ENCODE measurements around the gene SLC7A5.
"Not testable (repeated sequence)": the region's sequence is repeated elsewhere in the genome, so short reads cannot be mapped to it uniquely, and the experiment has no call there.

SLC7A5 gene

DNA sequence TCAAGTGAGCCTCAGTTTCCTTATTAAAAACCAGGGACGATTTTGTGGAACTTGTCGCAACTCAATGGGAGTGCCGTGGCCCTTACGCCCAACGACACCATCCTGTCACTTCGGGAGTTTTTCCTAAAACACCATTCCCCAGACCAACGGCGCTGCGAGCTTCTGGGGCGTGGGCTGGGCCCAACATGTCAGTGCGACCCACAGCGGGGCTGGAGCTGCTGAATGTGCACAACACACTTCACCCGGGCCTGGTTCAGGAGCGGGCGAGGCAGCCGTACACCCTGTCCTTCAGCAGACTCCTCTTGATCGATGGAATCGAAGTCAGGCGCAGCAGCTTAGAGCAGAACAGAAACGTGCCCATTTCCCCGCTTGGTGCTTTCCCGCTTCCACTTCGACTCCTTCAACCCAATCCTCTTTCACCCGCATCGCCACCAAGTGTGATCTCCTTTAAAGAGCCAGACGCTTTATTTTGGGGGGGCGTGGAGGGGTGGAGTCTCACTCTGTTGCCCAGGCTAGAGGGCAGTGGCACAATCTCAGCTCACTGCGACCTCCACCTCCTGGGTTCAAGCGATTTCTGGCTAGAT is 13.2 kb upstream of the SLC7A5 start:
- H3K9me2 ChIP-seq (replicated peaks; ENCODE audit: insufficient read depth, low read length) = no peaks in the 10 kb centered on the region
- no peak overlapping the region for H2AFZ ChIP-seq (ENCODE audit: low read length)
- peaks cover 11% of the 10 kb centered on the region for H3K27me3 ChIP-seq (replicated peaks; ENCODE audit: insufficient read depth, low read length)
- H3F3A ChIP-seq (ENCODE audit: insufficient read depth, low read length) = no peaks in the 10 kb centered on the region
- no peak for TF ChIP-seq EZH2 (optimal IDR thresholded peaks at IDR 0.05; ENCODE audit: low read depth, low read length)
- no peak overlapping the region for H3K4me2 ChIP-seq (ENCODE audit: low read depth, low read length)
- H3K27ac ChIP-seq (ENCODE audit: low read length) = no peak overlapping the region
- no peak for DNase-seq
- H3K9me3 ChIP-seq (replicated peaks; ENCODE audit: insufficient read depth, low read length) = no peaks in the 10 kb centered on the region
- no peaks in the 10 kb centered on the region for H4K20me1 ChIP-seq (ENCODE audit: insufficient read depth, low read length)
- H3K79me2 ChIP-seq (ENCODE audit: low read length) = no peaks in the 10 kb centered on the region
- H3K9ac ChIP-seq (ENCODE audit: low read length) = no peak overlapping the region
- no peak overlapping the region for H3K4me3 ChIP-seq (ENCODE audit: low read length)
- H3K4me1 ChIP-seq (ENCODE audit: low read length) = no peaks in the 10 kb centered on the region
- H3K36me3 ChIP-seq (replicated peaks; ENCODE audit: insufficient read depth, low read length) = no peaks in the 10 kb centered on the region

DNA sequence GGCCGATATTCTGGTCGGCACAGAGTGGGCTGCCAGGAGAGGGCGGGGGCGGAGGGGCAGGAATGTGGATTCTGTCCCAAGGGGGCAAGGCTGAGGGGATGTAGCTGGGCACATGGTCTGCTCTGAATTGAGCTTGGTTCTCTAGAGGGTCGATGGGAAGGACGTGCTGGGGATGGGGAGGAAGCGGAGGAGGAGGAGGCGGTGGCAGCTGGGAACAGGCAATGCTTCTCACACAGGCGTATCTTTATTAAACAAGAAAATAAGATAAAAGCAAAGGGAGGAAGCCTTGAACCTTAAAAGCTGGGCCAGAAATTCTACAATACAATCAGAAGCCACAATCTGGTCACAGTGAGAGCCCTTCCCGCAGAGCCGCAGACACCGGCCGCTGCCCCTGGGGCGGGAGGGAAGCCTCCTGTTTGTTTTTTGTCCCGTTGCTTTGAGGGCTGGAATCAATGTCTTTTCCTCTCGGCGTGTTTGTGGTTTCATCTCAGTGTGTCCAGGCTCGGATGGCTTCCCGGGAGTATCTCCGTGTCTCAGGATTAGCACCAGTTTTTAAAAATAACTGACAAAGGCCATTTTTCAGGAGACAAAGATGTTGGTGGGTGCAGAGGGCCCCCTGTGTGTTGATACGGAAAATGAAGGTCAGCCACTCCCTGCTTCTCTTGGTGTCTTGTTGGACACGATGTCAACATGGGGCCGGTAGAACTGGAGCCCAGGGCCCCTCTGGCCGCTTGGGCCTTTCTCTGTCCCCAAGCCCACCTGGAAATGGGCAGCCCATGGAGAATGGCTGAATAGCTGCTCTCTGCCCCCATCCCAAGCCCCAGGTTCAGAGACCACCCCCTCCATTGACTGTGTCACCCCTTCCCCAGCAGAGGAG is 12.3 kb upstream of the SLC7A5 start:
- TF ChIP-seq EZH2phosphoT487 (IDR thresholded peaks at IDR 0.05; ENCODE audit: low read length) (no peak), EZH2 (optimal IDR thresholded peaks at IDR 0.05; ENCODE audit: low read depth, low read length) (no peak)
- TF ChIP-seq, protein P1, sequence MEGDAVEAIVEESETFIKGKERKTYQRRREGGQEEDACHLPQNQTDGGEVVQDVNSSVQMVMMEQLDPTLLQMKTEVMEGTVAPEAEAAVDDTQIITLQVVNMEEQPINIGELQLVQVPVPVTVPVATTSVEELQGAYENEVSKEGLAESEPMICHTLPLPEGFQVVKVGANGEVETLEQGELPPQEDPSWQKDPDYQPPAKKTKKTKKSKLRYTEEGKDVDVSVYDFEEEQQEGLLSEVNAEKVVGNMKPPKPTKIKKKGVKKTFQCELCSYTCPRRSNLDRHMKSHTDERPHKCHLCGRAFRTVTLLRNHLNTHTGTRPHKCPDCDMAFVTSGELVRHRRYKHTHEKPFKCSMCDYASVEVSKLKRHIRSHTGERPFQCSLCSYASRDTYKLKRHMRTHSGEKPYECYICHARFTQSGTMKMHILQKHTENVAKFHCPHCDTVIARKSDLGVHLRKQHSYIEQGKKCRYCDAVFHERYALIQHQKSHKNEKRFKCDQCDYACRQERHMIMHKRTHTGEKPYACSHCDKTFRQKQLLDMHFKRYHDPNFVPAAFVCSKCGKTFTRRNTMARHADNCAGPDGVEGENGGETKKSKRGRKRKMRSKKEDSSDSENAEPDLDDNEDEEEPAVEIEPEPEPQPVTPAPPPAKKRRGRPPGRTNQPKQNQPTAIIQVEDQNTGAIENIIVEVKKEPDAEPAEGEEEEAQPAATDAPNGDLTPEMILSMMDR (IDR thresholded peaks at IDR 0.05; ENCODE audit: low read length) = no peak
- Histone ChIP-seq H3K9me2 (replicated peaks; ENCODE audit: insufficient read depth, low read length) (no peaks in the 10 kb centered on the region), H3K27ac (ENCODE audit: low read length) (no peak overlapping the region), H2AFZ (ENCODE audit: low read length) (no peak overlapping the region), H3F3A (ENCODE audit: insufficient read depth, low read length) (no peaks in the 10 kb centered on the region), H3K27me3 (replicated peaks; ENCODE audit: insufficient read depth, low read length) (peaks cover 11% of the 10 kb centered on the region), H3K4me2 (ENCODE audit: low read depth, low read length) (no peak overlapping the region), H3K4me1 (ENCODE audit: low read length) (no peaks in the 10 kb centered on the region), H3K4me3 (ENCODE audit: low read length) (no peak overlapping the region), H4K20me1 (ENCODE audit: insufficient read depth, low read length) (no peaks in the 10 kb centered on the region), H3K9me3 (replicated peaks; ENCODE audit: insufficient read depth, low read length) (no peaks in the 10 kb centered on the region), H3K36me3 (replicated peaks; ENCODE audit: insufficient read depth, low read length) (no peaks in the 10 kb centered on the region), H3K79me2 (ENCODE audit: low read length) (no peaks in the 10 kb centered on the region), H3K9ac (ENCODE audit: low read length) (no peak overlapping the region)
- no peak for DNase-seq

DNA sequence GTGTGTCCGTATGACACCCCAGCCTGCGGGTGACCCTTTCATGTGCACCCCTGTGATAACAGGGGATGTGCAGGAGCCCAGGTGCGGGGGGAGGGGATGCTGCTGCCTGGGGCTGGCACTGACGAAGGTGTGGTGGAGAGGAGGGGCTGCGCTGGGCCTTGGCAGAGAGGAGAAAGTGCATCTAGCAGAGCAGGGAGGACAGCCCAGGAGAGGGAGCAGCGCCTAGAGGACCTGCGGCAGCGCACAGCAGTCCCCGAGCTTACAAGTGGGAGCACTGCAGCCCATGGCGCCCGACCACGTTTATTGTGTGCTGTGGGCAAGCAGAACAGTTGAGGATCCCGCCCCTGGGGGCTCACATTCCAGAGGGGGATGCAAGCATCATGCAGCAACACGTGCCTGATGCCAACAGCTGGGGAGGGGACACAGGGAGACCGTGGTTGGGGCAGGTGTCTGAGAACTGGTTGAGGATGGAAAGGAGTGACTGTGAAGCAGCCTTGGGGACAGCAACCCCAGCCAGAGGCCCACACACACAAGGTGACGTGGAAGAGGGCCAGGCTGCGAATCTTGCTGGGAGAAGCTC is 10.9 kb upstream of the SLC7A5 start:
- Histone ChIP-seq H3K27ac (ENCODE audit: low read length) (no peak overlapping the region), H3K79me2 (ENCODE audit: low read length) (no peaks in the 10 kb centered on the region), H3K9ac (ENCODE audit: low read length) (no peak overlapping the region), H3K27me3 (replicated peaks; ENCODE audit: insufficient read depth, low read length) (peaks cover 11% of the 10 kb centered on the region), H3K4me3 (ENCODE audit: low read length) (no peak overlapping the region), H3F3A (ENCODE audit: insufficient read depth, low read length) (no peaks in the 10 kb centered on the region), H3K36me3 (replicated peaks; ENCODE audit: insufficient read depth, low read length) (no peaks in the 10 kb centered on the region), H3K4me1 (ENCODE audit: low read length) (no peaks in the 10 kb centered on the region), H3K9me3 (replicated peaks; ENCODE audit: insufficient read depth, low read length) (no peaks in the 10 kb centered on the region), H3K4me2 (ENCODE audit: low read depth, low read length) (no peak overlapping the region), H3K9me2 (replicated peaks; ENCODE audit: insufficient read depth, low read length) (no peaks in the 10 kb centered on the region), H4K20me1 (ENCODE audit: insufficient read depth, low read length) (no peaks in the 10 kb centered on the region), H2AFZ (ENCODE audit: low read length) (no peak overlapping the region)
- no peak for DNase-seq
- TF ChIP-seq, protein P1 (IDR thresholded peaks at IDR 0.05; ENCODE audit: low read length) = no peak
- TF ChIP-seq EZH2phosphoT487 (IDR thresholded peaks at IDR 0.05; ENCODE audit: low read length) = no peak
- no peak for TF ChIP-seq EZH2 (optimal IDR thresholded peaks at IDR 0.05; ENCODE audit: low read depth, low read length)

DNA sequence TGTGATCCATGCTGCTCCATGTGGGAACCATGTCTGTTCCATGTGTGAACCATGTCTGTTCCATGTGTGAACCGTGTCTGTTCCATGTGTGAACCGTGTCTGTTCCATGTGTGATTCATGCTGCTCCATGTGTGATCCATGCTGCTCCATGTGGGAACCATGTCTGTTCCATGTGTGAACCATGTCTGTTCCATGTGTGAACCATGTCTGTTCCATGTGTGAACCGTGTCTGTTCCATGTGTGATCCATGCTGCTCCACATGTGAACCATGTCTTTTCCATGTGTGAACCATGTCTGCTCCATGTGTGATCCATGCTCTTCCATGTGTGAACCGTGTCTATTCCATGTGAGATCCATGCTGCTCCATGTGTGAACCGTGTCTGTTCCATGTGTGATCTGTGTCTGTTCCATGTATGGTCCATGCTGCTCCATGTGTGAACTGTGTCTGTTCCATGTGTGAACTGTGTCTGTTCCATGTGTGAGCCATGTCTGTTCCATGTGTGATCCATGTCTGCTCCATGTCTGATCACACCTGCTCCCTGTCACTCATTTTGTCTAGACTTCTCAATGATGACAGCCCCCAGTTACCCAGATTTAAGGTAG is 10.2 kb upstream of the SLC7A5 start:
- H3K4me1 ChIP-seq (ENCODE audit: low read length); H3K9me2 ChIP-seq (replicated peaks; ENCODE audit: insufficient read depth, low read length); H3K4me3 ChIP-seq (ENCODE audit: low read length); H2AFZ ChIP-seq (ENCODE audit: low read length); H3K79me2 ChIP-seq (ENCODE audit: low read length); H3F3A ChIP-seq (ENCODE audit: insufficient read depth, low read length); H4K20me1 ChIP-seq (ENCODE audit: insufficient read depth, low read length); H3K27ac ChIP-seq (ENCODE audit: low read length); H3K9ac ChIP-seq (ENCODE audit: low read length); DNase-seq; H3K36me3 ChIP-seq (replicated peaks; ENCODE audit: insufficient read depth, low read length); H3K9me3 ChIP-seq (replicated peaks; ENCODE audit: insufficient read depth, low read length); H3K4me2 ChIP-seq (ENCODE audit: low read depth, low read length): not testable (repeated sequence)
- H3K27me3 ChIP-seq (replicated peaks; ENCODE audit: insufficient read depth, low read length) = peaks cover 11% of the 10 kb centered on the region

Measured in MM.1S (cell line).